Measurements from ENCODE around the gene LPIN1. TPM values are rescaled to one million over a fixed set of nuclear protein-coding genes. Genes with fewer than 3 reads are reported as not detected.

The LPIN1 gene
- total and polyA plus RNA-seq, 2 donors (not counting 1 experiment from before 2014, with no cell fraction given): 36.3 to 99.1 TPM

DNA sequence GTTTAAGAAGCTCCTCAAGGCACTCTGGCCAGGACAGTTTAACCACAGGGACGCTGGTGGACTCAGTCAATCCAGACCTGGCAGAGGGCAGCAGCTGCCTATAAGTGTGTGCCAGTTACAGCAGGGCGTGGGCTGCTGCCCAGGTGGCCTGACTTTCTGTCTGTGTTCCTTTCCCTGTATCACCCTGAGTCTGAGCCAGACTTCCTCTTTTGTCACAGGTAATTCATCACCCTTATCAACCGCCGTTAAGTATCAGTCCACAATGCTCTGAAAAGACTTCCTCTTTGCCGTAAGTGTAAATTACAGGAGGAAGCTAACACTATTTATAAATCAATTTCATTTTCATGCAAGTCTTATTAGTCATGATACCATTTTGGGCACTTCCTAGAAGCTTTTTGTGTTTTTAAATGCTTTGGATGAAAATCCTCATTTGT is 7.0 kb downstream of the LPIN1 start:
- CTCF ChIA-PET: interaction anchor here (0.7 to 24.5 kb wide), 12 partner anchors 11 to 974 kb away, joined by 3 to 411 read pairs (median 4); partner anchors contain the start of gene TRIB2
- Mint-ChIP-seq H3K9me3 (ENCODE audit: insufficient read depth) (no peaks in the 10 kb centered on the region), H3K4me3 (peak overlapping the region; percentile 94), H3K27ac (peak overlapping the region; percentile 98), H3K27me3 (no peaks in the 10 kb centered on the region), H3K4me1 (peaks cover 88% of the 10 kb centered on the region)
- TF ChIP-seq, protein P1, sequence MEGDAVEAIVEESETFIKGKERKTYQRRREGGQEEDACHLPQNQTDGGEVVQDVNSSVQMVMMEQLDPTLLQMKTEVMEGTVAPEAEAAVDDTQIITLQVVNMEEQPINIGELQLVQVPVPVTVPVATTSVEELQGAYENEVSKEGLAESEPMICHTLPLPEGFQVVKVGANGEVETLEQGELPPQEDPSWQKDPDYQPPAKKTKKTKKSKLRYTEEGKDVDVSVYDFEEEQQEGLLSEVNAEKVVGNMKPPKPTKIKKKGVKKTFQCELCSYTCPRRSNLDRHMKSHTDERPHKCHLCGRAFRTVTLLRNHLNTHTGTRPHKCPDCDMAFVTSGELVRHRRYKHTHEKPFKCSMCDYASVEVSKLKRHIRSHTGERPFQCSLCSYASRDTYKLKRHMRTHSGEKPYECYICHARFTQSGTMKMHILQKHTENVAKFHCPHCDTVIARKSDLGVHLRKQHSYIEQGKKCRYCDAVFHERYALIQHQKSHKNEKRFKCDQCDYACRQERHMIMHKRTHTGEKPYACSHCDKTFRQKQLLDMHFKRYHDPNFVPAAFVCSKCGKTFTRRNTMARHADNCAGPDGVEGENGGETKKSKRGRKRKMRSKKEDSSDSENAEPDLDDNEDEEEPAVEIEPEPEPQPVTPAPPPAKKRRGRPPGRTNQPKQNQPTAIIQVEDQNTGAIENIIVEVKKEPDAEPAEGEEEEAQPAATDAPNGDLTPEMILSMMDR (IDR thresholded peaks at IDR 0.05): peak; percentile 15
- no peak for TF ChIP-seq EZH2 (IDR thresholded peaks at IDR 0.05; ENCODE audit: borderline replicate concordance, insufficient read depth, low read depth, low read length, poor library complexity, severe bottlenecking)
- Histone ChIP-seq H3K27me3 (replicated peaks in 1 of 4; ENCODE audit: control extremely low read depth in 1 of 4, control insufficient read depth in 3 of 4, insufficient read depth in 4 of 4, low read length in 3 of 4) (no peaks in the 10 kb centered on the region), H3K4me1 (ENCODE audit: control insufficient read depth in 2 of 2, insufficient read depth in 2 of 2, low read length in 2 of 2) (peaks cover 72 to 94% of the 10 kb centered on the region in 2 donors), H3K36me3 (replicated peaks in 1 of 2; ENCODE audit: control extremely low read depth in 1 of 2, control insufficient read depth in 1 of 2, extremely low read depth in 1 of 2, insufficient read depth in 2 of 2, low read length in 1 of 2) (no peaks in the 10 kb centered on the region), H3K4me2 (replicated peaks; ENCODE audit: low read depth, low read length, poor library complexity, severe bottlenecking) (peak overlapping the region; percentile 82), H3K9ac (ENCODE audit: low read length) (peak overlapping the region; percentile 65), H3K4me3 (ENCODE audit: control extremely low read depth in 1 of 5, extremely low read depth in 1 of 5, insufficient read depth in 1 of 5, low read depth in 2 of 5, low read length in 4 of 5) (peak overlapping the region; percentile 6 to 58 (median 46)), H3K79me2 (ENCODE audit: control insufficient read depth, insufficient read depth, low read length) (peaks cover 82% of the 10 kb centered on the region), H4K20me1 (ENCODE audit: control insufficient read depth, insufficient read depth, low read length, poor library complexity, severe bottlenecking) (peaks cover 38% of the 10 kb centered on the region), H3K27ac (ENCODE audit: low read length in 2 of 2) (peak overlapping the region; percentile 71 to 89), H3K9me3 (ENCODE audit: control extremely low read depth in 1 of 3, control insufficient read depth in 2 of 3, insufficient read depth in 1 of 3, low read length in 2 of 3) (no peaks in the 10 kb centered on the region), H2AFZ (ENCODE audit: insufficient read depth, low read depth, low read length, poor library complexity, severe bottlenecking) (peak overlapping the region; percentile 48)
- intact Hi-C loops (cut with micrococcal nuclease): loop anchor here (1.0 to 10.0 kb wide), 7 partner anchors 9 to 1309 kb away; partner anchors contain the start of gene ODC1
- WGBS (ENCODE audit: insufficient coverage): 0% methylated on average over 2 of the region's 5 CpGs
- POLR2A ChIA-PET: interaction anchor here (0.5 to 1.8 kb wide), 5 partner anchors 10 to 1212 kb away, joined by 3 to 7 read pairs (median 4); partner anchors contain the start of gene TRIB2
- peak; percentile 77 for ATAC-seq (ENCODE audit: low read depth)
- peak; percentile 92 for DNase-seq

Data from B cell (primary cell).